ENCODE results near the gene AFF1. TPM values are rescaled to one million over a fixed set of nuclear protein-coding genes. Genes with fewer than 3 reads are reported as not detected.

Gene AFF1
- total RNA-seq, 1 donor from 2014 or later = 34.1 TPM

GRCh38 chr4:87003266-87003665 lies 68.5 kb downstream of the AFF1 start:
- H3K4me1 Mint-ChIP-seq = peaks cover 56% of the 10 kb centered on the region
- H3K4me3 Mint-ChIP-seq = no peak overlapping the region
- no peaks in the 10 kb centered on the region for H3K36me3 Mint-ChIP-seq (ENCODE audit: low read depth)
- H3K27me3 Mint-ChIP-seq (ENCODE audit: low read depth) = no peaks in the 10 kb centered on the region
- no peak for DNase-seq (ENCODE audit: low read depth, low spot score)
- no peak for TF ChIP-seq CTCF (conservative IDR thresholded peaks at IDR 0.05)
- no peak overlapping the region for H3K27ac Mint-ChIP-seq (ENCODE audit: unreplicated experiment)
- no peaks in the 10 kb centered on the region for H3K9me3 Mint-ChIP-seq

DNA sequence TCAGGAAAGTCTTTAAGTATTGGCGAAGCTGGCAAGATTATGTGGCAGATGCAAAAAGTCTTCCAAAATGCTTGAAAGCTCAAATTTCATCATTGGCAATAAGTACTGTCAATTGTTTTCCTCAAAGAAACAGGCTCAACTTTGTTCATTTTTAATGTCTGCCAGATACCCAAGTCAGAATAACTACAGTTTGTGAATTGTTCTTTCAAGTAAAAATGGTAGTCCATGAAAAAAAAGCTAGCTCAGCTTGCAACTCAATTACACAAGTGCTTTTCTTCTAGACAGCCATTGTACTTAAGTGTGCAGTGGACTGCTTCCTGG lies 70.5 kb downstream of the AFF1 start:
- Mint-ChIP-seq H3K27ac (ENCODE audit: unreplicated experiment) (no peak overlapping the region), H3K36me3 (ENCODE audit: low read depth) (no peaks in the 10 kb centered on the region), H3K27me3 (ENCODE audit: low read depth) (no peaks in the 10 kb centered on the region), H3K9me3 (no peaks in the 10 kb centered on the region), H3K4me3 (peak overlapping the region; percentile 97), H3K4me1 (peaks cover 58% of the 10 kb centered on the region)
- no peak for DNase-seq (ENCODE audit: low read depth, low spot score)
- TF ChIP-seq CTCF (conservative IDR thresholded peaks at IDR 0.05) = no peak

- H3K9me3 Mint-ChIP-seq = no peaks in the 10 kb centered on the region
- peak overlapping the region; percentile 40 for H3K27ac Mint-ChIP-seq (ENCODE audit: unreplicated experiment)
- peak overlapping the region; percentile 97 for H3K4me3 Mint-ChIP-seq
- no peaks in the 10 kb centered on the region for H3K27me3 Mint-ChIP-seq (ENCODE audit: low read depth)
- DNase-seq (ENCODE audit: low read depth, low spot score) = peak; percentile 6
- H3K4me1 Mint-ChIP-seq = peaks cover 59% of the 10 kb centered on the region
- TF ChIP-seq CTCF (conservative IDR thresholded peaks at IDR 0.05) = no peak
- H3K36me3 Mint-ChIP-seq (ENCODE audit: low read depth) = no peaks in the 10 kb centered on the region
Observed at GRCh38 chr4:87005690-87006425, 71.0 kb downstream of the AFF1 start.

- H3K4me3 Mint-ChIP-seq = peak overlapping the region; percentile 97
- H3K27me3 Mint-ChIP-seq (ENCODE audit: low read depth) = no peaks in the 10 kb centered on the region
- no peak for TF ChIP-seq CTCF (conservative IDR thresholded peaks at IDR 0.05)
- H3K9me3 Mint-ChIP-seq = no peaks in the 10 kb centered on the region
- H3K4me1 Mint-ChIP-seq = peaks cover 58% of the 10 kb centered on the region
- peak overlapping the region; percentile 40 for H3K27ac Mint-ChIP-seq (ENCODE audit: unreplicated experiment)
- no peaks in the 10 kb centered on the region for H3K36me3 Mint-ChIP-seq (ENCODE audit: low read depth)
- DNase-seq (ENCODE audit: low read depth, low spot score) = no peak
Observed at GRCh38 chr4:87006426-87006675, 71.5 kb downstream of the AFF1 start.

DNA sequence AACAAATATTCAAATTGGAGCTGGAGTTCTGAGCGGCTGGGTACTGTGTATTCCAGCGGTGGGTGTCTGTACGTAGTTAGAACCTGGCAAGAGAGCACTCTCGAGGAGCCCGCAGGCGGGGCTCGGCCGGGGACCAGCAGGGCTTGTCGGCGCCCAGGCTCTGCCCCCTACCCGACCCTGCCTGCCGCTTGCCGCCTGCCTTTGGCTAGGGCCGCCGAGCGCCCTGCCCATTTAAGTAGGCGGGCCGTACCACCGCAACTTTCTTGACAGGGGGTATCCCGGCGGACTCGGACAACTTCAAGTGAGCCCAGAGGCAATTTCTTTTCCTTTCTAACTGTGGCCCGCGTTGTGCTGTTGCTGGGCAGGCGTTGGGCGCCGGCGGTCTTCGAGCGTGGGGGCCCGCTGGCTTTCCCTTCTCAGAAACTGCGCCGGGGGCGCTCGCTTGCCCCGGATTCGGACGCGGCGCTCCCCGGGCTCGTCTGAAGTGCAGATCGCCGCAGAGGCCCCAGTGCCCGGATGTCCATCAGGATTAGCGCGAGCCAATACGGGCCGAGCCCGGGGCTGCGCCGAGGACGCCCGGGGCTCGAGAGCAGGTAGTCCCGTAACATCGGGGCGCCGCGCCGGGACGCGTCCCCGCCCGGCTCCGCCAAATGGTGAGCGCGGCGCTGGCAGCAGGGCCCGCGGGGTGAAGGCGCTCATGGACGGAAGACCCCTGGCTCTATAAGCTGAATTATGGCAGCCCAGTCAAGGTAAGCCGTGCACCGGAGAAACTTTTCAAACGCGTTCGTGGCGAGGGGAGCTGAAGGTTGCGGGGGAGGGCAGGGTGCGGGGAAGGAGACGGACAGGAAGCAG lies 72.1 kb downstream of the AFF1 start:
- Mint-ChIP-seq H3K36me3 (ENCODE audit: low read depth) (no peaks in the 10 kb centered on the region), H3K9me3 (no peaks in the 10 kb centered on the region), H3K27ac (ENCODE audit: unreplicated experiment) (peak overlapping the region; percentile 99), H3K4me1 (peaks cover 58% of the 10 kb centered on the region), H3K27me3 (ENCODE audit: low read depth) (no peaks in the 10 kb centered on the region), H3K4me3 (peak overlapping the region; percentile 97)
- TF ChIP-seq CTCF (conservative IDR thresholded peaks at IDR 0.05) = peak; percentile 53
- DNase-seq (ENCODE audit: low read depth, low spot score) = peak; percentile 91
